ENCODE results near the gene SGMS2.

- TF ChIP-seq POLR2A (IDR thresholded peaks at IDR 0.05; ENCODE audit: low read length), result no peak
- no peak for TF ChIP-seq GATA1 (IDR thresholded peaks at IDR 0.05; ENCODE audit: low read depth, low read length)
Observed at GRCh38 chr4:107916623-107917022, 91.9 kb downstream of the SGMS2 start.
